Measurements from ENCODE around the gene GALNT2.

GRCh38 chr1:230079199-230080024 lies 12.4 kb downstream of the GALNT2 start:
- TF ChIP-seq POLR2AphosphoS5 (IDR thresholded peaks at IDR 0.05; ENCODE audit: low read depth, low read length) (no peak), CTCF (IDR thresholded peaks at IDR 0.05) (no peak), SIN3A (IDR thresholded peaks at IDR 0.05; ENCODE audit: borderline replicate concordance, insufficient read depth, low read depth, low read length) (no peak)
